ENCODE data around the gene TBX2. TPM values are rescaled to one million over a fixed set of nuclear protein-coding genes. Genes with fewer than 3 reads are reported as not detected.

The TBX2 gene
- total and polyA plus RNA-seq, 9 of the 15 experiments (the other 6 are each of a cell fraction or from before 2014, with no cell fraction given) = 0.18 TPM; not detected in 8

- no TSS peak for BruUV-seq (replicated peaks)
- WGBS (ENCODE audit: insufficient coverage, low coverage, missing lambda C conversion rate) = 15% methylated on average over 14 of the region's 16 CpGs
- TF ChIP-seq E2F8 (IDR thresholded peaks at IDR 0.05; ENCODE audit: low read depth, partially characterized antibody) (no peak), NFXL1 (CRISPR knock-in tag; IDR thresholded peaks at IDR 0.05) (no peak), ZBTB12 (CRISPR knock-in tag; IDR thresholded peaks at IDR 0.05) (no peak), UBTF (IDR thresholded peaks at IDR 0.05; ENCODE audit: borderline replicate concordance in 1 of 2, low read depth in 2 of 2, low read length in 2 of 2) (no peak), PTTG1 (tag; IDR thresholded peaks at IDR 0.05; ENCODE audit: low read depth) (no peak), FOXP4 (CRISPR knock-in tag; IDR thresholded peaks at IDR 0.05; ENCODE audit: borderline replicate concordance) (no peak), NFE2 (IDR thresholded peaks at IDR 0.05; ENCODE audit: low read depth) (no peak), RB1 (IDR thresholded peaks at IDR 0.05; ENCODE audit: low read depth) (no peak)
These were observed 14.7 kb downstream of the TBX2 start for GRCh38 chr17:61414141-61414935.

More at GRCh38 chr17:61414141-61414935, 14.7 kb downstream of the TBX2 start:
- no peaks in the 10 kb centered on the region for H3K36me3 ChIP-seq (ENCODE audit: control insufficient read depth, insufficient read depth, low read length)
- intact Hi-C loops (cut with micrococcal nuclease) = loop anchor here (10.0 kb wide), 1 partner anchor 420 kb away; no protein-coding TSS in a partner anchor
- POLR2A ChIA-PET = interaction anchor here (1.5 kb wide), 1 partner anchor 169 kb away, joined by 3 read pairs; no protein-coding TSS in a partner anchor
- no peaks in the 10 kb centered on the region for H4K20me1 ChIP-seq (replicated peaks; ENCODE audit: control insufficient read depth, insufficient read depth, low read length)
- ATAC-seq (no peak), DNase-seq (ENCODE audit: extremely low read depth in 1 of 4, low spot score in 3 of 4) (peak in 2 of 4 experiments; percentile 8 to 9), FAIRE-seq (no peak)
- H3K9me1 ChIP-seq (ENCODE audit: control insufficient read depth, insufficient read depth, low read length) = no peaks in the 10 kb centered on the region
- in situ Hi-C loops (cut with MboI) = no loop called here
- no peak overlapping the region for H3K27ac ChIP-seq (ENCODE audit: extremely low read depth, low read depth, low read length)
- peaks cover 3% of the 10 kb centered on the region in 2 experiments; a peak in 4 of 5 replicates for H3K27me3 ChIP-seq (ENCODE audit: control insufficient read depth in 2 of 2, insufficient read depth in 2 of 2, low read length in 2 of 2)
- no peak overlapping the region for H3K4me3 ChIP-seq
- peaks cover 0 to 38% of the 10 kb centered on the region in 2 experiments; a peak in 4 of 5 replicates for H3K4me1 ChIP-seq (replicated peaks in 1 of 2; ENCODE audit: control insufficient read depth in 2 of 2, insufficient read depth in 2 of 2, low read length in 2 of 2)
- no peaks in the 10 kb centered on the region for H3K79me2 ChIP-seq (ENCODE audit: control insufficient read depth, insufficient read depth, low read length)
- no peak overlapping the region for H3K9ac ChIP-seq (ENCODE audit: insufficient read depth in 1 of 2, low read depth in 2 of 2, low read length in 2 of 2)
- H2AFZ ChIP-seq (ENCODE audit: low read depth, low read length) = no peak overlapping the region
- no peaks in the 10 kb centered on the region for H3K9me3 ChIP-seq (replicated peaks; ENCODE audit: control insufficient read depth, insufficient read depth, low read depth, low read length)
- no peak overlapping the region for H3K4me2 ChIP-seq (ENCODE audit: insufficient read depth, low read length)
- CTCF ChIA-PET (ENCODE audit: low intra/inter-chr PET ratio) = no interaction called here
